GM19239 (cell line): Measurements from ENCODE around the gene BRF1.

Source experiments
- DNase-seq: peaks from one replicate; pipeline ENCODE4 v3.0.0; 2011; ENCODE audit warnings: low spot score; ENCODE audit not compliant: insufficient read length
- FAIRE-seq: peaks from 2 replicates; lab custom pipeline; 2011; peaks lifted over from hg19 to GRCh38; lab: Jason Lieb, UNC

The BRF1 gene

GRCh38 chr14:105201925-105202513, 98.8 kb downstream of the BRF1 start:
- DNase-seq (no peak), FAIRE-seq (no peak)

- no peak for FAIRE-seq
- no peak for DNase-seq
Observed at GRCh38 chr14:105201156-105201924, 99.5 kb downstream of the BRF1 start.

GRCh38 chr14:105200641-105201040, 100.2 kb downstream of the BRF1 start:
- no peak for FAIRE-seq
- no peak for DNase-seq

- FAIRE-seq = no peak
- DNase-seq = no peak
Observed at GRCh38 chr14:105200074-105200473, 100.7 kb downstream of the BRF1 start.

- FAIRE-seq = no peak
- no peak for DNase-seq
Observed at GRCh38 chr14:105199093-105199492, 101.7 kb downstream of the BRF1 start.

GRCh38 chr14:105198588-105198987, 102.2 kb downstream of the BRF1 start:
- DNase-seq (no peak), FAIRE-seq (no peak)

- FAIRE-seq = no peak
Observed at GRCh38 chr14:105197211-105197641, 103.6 kb downstream of the BRF1 start.

GRCh38 chr14:105196265-105196960, 104.4 kb downstream of the BRF1 start:
- DNase-seq (no peak), FAIRE-seq (no peak)

More at GRCh38 chr14:105197211-105197641, 103.6 kb downstream of the BRF1 start:
- DNase-seq = no peak

GRCh38 chr14:105195522-105196264, 105.1 kb downstream of the BRF1 start:
- no peak for DNase-seq
- FAIRE-seq = no peak

GRCh38 chr14:105195051-105195450, 105.8 kb downstream of the BRF1 start:
- no peak for DNase-seq
- no peak for FAIRE-seq

- FAIRE-seq = no peak
- no peak for DNase-seq
Observed at GRCh38 chr14:105193916-105194782, 106.7 kb downstream of the BRF1 start.

- no peak for DNase-seq
- no peak for FAIRE-seq
Observed at GRCh38 chr14:105192866-105193731, 107.7 kb downstream of the BRF1 start.

GRCh38 chr14:105187935-105188524, 112.8 kb downstream of the BRF1 start:
- no peak for DNase-seq
- FAIRE-seq = no peak

GRCh38 chr14:105187116-105187515, 113.7 kb downstream of the BRF1 start:
- FAIRE-seq (no peak), DNase-seq (no peak)

- FAIRE-seq (no peak), DNase-seq (no peak)
Observed at GRCh38 chr14:105185973-105186372, 114.8 kb downstream of the BRF1 start.

GRCh38 chr14:105185001-105185400, 115.8 kb downstream of the BRF1 start:
- DNase-seq = no peak
- FAIRE-seq = no peak

GRCh38 chr14:105184461-105184860, 116.3 kb downstream of the BRF1 start:
- DNase-seq (no peak), FAIRE-seq (no peak)

- DNase-seq (no peak), FAIRE-seq (no peak)
Observed at GRCh38 chr14:105182296-105183020, 118.3 kb downstream of the BRF1 start.
